Fibroblast of pulmonary artery (primary cell): ENCODE results near the gene VEPH1.

ENCODE experiments used
- DNase-seq: peaks from one replicate; pipeline ENCODE4 v3.0.0-alpha.2; 2010; ENCODE audit warnings: low read depth
- H3K4me3 ChIP-seq: replicated peaks from 2 replicates; pipeline ENCODE4 v1.5.1; 2011; ENCODE audit warnings: low read depth, mild to moderate bottlenecking, control low read depth, low read length, moderate library complexity
- TF ChIP-seq, protein P1 (sequence below): IDR thresholded peaks from 2 replicates; pipeline ENCODE4 v1.5.1; 2011; ENCODE audit warnings: mild to moderate bottlenecking, control low read depth, low read length, inconsistent platforms; ENCODE audit errors: missing control alignments

VEPH1 gene

DNA sequence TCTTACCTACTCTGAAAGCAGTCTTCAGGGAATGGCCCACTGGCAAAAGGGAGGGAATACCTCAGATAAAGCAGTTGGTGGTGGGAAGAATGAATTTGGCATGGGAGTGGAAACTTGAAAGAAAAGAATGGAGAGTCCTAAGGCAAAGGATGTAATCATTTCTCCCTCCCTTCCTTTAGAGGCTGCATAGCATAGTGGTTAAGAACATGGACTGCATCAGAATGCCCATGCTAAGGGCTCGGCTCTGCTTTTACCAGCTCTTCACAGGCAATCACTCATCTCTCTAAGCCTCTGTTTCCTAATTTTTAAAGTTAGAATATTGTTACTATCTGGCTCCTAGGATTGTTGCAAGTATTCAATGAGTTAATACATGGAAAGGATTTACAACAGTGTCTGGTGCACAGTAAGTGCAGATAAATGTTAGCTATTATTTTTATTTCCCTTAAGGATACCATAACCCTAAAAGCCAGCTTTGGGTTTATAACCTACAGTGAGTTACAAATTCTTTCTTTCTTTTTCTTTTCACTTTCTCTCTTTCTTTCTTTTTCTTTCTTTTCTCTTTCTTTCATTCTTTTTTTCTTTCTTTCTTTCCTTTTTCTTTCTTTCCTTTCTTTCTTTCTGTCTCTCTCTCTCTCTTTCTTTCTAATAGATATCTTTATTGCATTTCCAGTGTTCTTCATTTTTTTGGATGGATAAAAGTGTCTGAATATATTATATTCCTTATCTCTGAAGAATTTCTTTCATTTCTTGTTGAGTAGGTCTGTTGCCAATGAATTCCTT is 23.6 kb downstream of the VEPH1 start:
- no peak overlapping the region for H3K4me3 ChIP-seq
- DNase-seq = no peak
- TF ChIP-seq, protein P1, sequence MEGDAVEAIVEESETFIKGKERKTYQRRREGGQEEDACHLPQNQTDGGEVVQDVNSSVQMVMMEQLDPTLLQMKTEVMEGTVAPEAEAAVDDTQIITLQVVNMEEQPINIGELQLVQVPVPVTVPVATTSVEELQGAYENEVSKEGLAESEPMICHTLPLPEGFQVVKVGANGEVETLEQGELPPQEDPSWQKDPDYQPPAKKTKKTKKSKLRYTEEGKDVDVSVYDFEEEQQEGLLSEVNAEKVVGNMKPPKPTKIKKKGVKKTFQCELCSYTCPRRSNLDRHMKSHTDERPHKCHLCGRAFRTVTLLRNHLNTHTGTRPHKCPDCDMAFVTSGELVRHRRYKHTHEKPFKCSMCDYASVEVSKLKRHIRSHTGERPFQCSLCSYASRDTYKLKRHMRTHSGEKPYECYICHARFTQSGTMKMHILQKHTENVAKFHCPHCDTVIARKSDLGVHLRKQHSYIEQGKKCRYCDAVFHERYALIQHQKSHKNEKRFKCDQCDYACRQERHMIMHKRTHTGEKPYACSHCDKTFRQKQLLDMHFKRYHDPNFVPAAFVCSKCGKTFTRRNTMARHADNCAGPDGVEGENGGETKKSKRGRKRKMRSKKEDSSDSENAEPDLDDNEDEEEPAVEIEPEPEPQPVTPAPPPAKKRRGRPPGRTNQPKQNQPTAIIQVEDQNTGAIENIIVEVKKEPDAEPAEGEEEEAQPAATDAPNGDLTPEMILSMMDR = no peak

DNA sequence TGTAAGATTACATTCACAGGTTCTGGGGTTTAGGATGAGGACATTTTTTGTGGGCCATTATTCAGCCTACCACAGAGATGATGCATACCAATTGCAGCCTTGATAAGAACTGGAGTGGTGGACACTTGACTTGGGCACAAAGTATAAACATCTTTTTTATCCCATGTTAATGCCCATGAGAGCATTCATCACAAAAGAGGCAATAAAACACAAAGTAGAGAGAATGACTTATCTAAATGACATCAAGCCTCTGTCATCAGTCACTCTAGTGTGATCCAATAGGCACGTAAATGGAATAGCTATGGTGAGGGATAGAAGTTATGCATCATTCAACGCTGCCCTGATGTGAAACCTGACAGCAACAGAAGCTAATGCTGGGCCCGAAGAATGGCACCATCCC is 25.8 kb downstream of the VEPH1 start:
- TF ChIP-seq, protein P1 = no peak
- no peak for DNase-seq

DNA sequence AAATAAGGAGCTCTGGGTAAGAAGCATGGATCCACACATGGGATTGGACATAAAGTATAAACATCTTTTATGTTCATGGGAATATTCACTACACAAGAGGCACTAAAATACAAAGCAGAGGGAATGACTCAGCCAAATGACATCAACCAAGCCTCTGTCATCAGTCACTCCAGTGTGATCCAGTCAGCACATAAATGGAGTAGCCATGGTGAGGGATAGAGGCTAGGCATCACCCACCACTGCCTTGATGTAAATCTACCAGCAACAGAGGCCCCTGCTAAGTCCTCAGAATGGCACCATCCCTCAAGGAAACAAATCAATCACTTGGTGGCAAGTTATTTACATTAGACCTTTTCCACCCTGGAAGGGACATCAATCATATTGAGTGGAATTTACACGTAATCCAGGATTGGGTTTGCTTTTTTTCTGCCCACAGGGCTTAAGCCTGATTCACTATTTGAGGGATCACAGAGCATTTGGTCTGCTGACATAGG is 27.2 kb downstream of the VEPH1 start:
- DNase-seq = peak; percentile 65
- TF ChIP-seq, protein P1 = no peak
- no peak overlapping the region for H3K4me3 ChIP-seq

More for the DNA sequence above, 25.8 kb downstream of the VEPH1 start:
- H3K4me3 ChIP-seq = no peak overlapping the region

DNA sequence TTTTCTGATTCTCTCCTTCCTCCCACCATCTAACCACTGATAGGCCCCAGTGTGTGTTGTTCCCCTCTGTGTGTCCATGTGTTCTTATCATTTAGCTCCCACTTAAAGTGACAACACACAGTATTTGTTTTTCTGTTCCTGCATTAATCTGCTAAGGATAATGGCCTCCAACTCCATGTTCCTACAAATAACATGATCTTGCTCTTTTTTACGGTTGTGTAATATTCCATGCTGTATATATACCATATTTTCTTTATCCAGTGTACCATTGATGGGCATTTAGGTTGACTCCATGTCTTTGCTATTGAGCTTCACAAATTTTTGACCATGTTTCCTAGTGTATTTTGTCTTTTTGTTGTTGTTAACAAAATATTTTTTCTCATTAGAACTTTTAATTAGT is 30.6 kb downstream of the VEPH1 start:
- no peak for DNase-seq
- TF ChIP-seq, protein P1 = no peak
- no peak overlapping the region for H3K4me3 ChIP-seq

DNA sequence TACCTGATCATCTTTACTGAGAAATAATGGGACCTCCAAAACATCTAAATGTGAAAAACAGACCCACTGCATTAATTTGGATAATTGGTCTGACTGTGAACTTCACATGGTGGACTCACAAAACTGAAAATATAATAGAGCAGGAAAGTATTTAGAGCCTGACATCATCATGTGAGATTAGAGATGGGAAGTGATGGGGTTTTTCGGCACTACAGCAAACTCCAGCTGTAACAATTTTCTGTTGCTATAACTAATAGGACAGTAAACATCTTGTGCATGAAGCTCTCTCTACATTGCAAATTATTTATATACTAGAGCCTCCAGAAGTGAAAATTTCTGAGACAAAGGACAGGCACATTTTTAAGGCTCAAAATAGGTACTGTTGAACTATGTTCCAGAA is 32.2 kb downstream of the VEPH1 start:
- H3K4me3 ChIP-seq = no peak overlapping the region
- peak; percentile 41 for DNase-seq
- TF ChIP-seq, protein P1 = no peak

DNA sequence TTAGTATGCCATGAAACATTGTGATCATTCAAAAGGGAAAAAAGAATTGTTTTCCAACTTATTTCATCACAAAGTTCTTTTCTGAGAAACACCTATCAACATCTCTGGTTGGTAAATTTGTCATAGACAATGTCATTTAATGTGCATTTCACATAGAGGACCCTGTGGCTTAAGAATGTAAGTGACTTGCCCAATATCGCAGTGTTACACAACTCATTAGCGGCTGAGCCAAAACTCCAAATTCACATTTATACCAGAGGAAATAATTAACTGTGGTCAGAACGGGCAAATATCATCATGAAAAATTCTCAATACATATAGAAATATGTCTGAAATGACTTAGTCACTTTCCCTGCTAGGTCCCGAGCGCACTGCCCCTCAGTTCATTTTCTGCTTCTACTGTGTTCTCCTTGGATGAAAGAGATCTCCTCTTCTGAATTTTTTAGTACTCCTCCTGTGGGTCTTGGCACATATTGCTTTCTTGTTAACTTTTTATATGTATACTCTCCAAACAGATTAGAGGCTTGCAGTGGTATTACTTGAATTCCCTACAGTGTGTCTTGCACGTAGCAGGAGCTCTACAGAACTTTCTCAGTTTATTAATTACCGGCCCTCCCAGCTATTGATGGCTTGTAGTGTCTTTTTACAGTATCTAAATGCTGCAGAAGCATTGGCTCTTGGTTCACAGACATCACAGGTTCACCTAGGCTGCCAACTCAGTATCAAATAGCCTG is 33.5 kb downstream of the VEPH1 start:
- TF ChIP-seq, protein P1 = no peak
- H3K4me3 ChIP-seq = no peak overlapping the region
- no peak for DNase-seq
